HG02970 (cell line): ENCODE results near the gene RERGL.
"Not testable (repeated sequence)": the region's sequence is repeated elsewhere in the genome, so short reads cannot be mapped to it uniquely, and the experiment has no call there.

Experiments
- ATAC-seq: cut with Tn5 transposase; IDR thresholded peaks from one replicate; pipeline ENCODE4 v1.9.1; 2021; ENCODE audit warnings: mild to moderate bottlenecking, moderate library complexity, moderate number of reproducible peaks; ENCODE audit not compliant: unreplicated experiment, low FRiP score

Gene RERGL

GRCh38 chr12:18090093-18090492, at the start of gene RERGL:
RERGL (minus strand) TSS chr12:18090193; CDS start chr12:18090140, 53 bp downstream.
- no peak for ATAC-seq

GRCh38 chr12:18139254-18139653, 49.3 kb upstream of the RERGL start:
- ATAC-seq: no peak

- ATAC-seq: no peak
These were observed 45.5 kb upstream of the RERGL start for GRCh38 chr12:18135509-18135908.

GRCh38 chr12:18135086-18135485, 45.1 kb upstream of the RERGL start:
- ATAC-seq: no peak

GRCh38 chr12:18130851-18131250, 40.9 kb upstream of the RERGL start:
- no peak for ATAC-seq

- ATAC-seq: no peak
These were observed 33.7 kb upstream of the RERGL start for GRCh38 chr12:18123707-18124106.

GRCh38 chr12:18120899-18121298, 30.9 kb upstream of the RERGL start:
- no peak for ATAC-seq

- ATAC-seq: no peak
These were observed 18.6 kb upstream of the RERGL start for GRCh38 chr12:18108611-18109010.

GRCh38 chr12:18103624-18104023, 13.6 kb upstream of the RERGL start:
- no peak for ATAC-seq

GRCh38 chr12:18101043-18101442, 11.1 kb upstream of the RERGL start:
- no peak for ATAC-seq

- no peak for ATAC-seq
These were observed 5.9 kb downstream of the RERGL start for GRCh38 chr12:18084080-18084479.

GRCh38 chr12:18079541-18080246, 10.3 kb downstream of the RERGL start:
- ATAC-seq: no peak

GRCh38 chr12:18074001-18074400, 16.0 kb downstream of the RERGL start:
- ATAC-seq: no peak

GRCh38 chr12:18072723-18073122, 17.3 kb downstream of the RERGL start:
- no peak for ATAC-seq

GRCh38 chr12:18071336-18071735, 18.7 kb downstream of the RERGL start:
- no peak for ATAC-seq

GRCh38 chr12:18068355-18068754, 21.6 kb downstream of the RERGL start:
- ATAC-seq: no peak

GRCh38 chr12:18066666-18067065, 23.3 kb downstream of the RERGL start:
- ATAC-seq: no peak

- not testable (repeated sequence) for ATAC-seq
These were observed 27.1 kb downstream of the RERGL start for GRCh38 chr12:18062867-18063266.

- no peak for ATAC-seq
These were observed 32.9 kb downstream of the RERGL start for GRCh38 chr12:18057051-18057450.

- ATAC-seq: no peak
These were observed 34.9 kb downstream of the RERGL start for GRCh38 chr12:18054925-18055619.

GRCh38 chr12:18045446-18045992, 44.5 kb downstream of the RERGL start:
- ATAC-seq: no peak
